Measurements from ENCODE around the gene HS3ST2. TPM values are rescaled to one million over a fixed set of nuclear protein-coding genes. Genes with fewer than 3 reads are reported as not detected.
"Not testable (repeated sequence)": the region's sequence is repeated elsewhere in the genome, so short reads cannot be mapped to it uniquely, and the experiment has no call there.

HS3ST2 gene
- total and polyA plus RNA-seq, 3 experiments from 2014 or later: not detected

- peaks cover 33 to 40% of the 10 kb centered on the region in 2 donors for H3K27me3 Mint-ChIP-seq
- no peaks in the 10 kb centered on the region for H3K4me1 Mint-ChIP-seq
- CTCF ChIA-PET: no interaction called here
- Histone ChIP-seq H3K4me1 (ENCODE audit: insufficient read depth, low read length) (no peaks in the 10 kb centered on the region), H3K9me3 (ENCODE audit: low read length) (no peaks in the 10 kb centered on the region), H3K27ac (ENCODE audit: low read depth, low read length) (no peak overlapping the region), H3K27me3 (ENCODE audit: insufficient read depth, low read length, poor library complexity, severe bottlenecking) (peaks cover 8% of the 10 kb centered on the region), H3K36me3 (ENCODE audit: insufficient read depth, low read length) (no peaks in the 10 kb centered on the region), H3K4me3 (ENCODE audit: low read length) (no peak overlapping the region)
- H3K27ac Mint-ChIP-seq: no peak overlapping the region
- DNase-seq: no peak
- POLR2A ChIA-PET: no interaction called here
- H3K4me3 Mint-ChIP-seq: no peak overlapping the region
- H3K36me3 Mint-ChIP-seq: no peaks in the 10 kb centered on the region
- H3K9me3 Mint-ChIP-seq: peaks cover 0 to 2% (median 1%) of the 10 kb centered on the region in 5 donors
These were observed 2.5 kb downstream of the HS3ST2 start for GRCh38 chr16:22816475-22816874.

GRCh38 chr16:22818736-22819135 is 4.8 kb downstream of the HS3ST2 start:
- H3K27me3 ChIP-seq (ENCODE audit: insufficient read depth, low read length, poor library complexity, severe bottlenecking); H3K27ac Mint-ChIP-seq; H3K9me3 Mint-ChIP-seq; H3K36me3 Mint-ChIP-seq; POLR2A ChIA-PET; DNase-seq; H3K9me3 ChIP-seq (ENCODE audit: low read length); H3K4me1 Mint-ChIP-seq; H3K36me3 ChIP-seq (ENCODE audit: insufficient read depth, low read length); H3K4me3 Mint-ChIP-seq; H3K4me3 ChIP-seq (ENCODE audit: low read length); H3K27ac ChIP-seq (ENCODE audit: low read depth, low read length); H3K4me1 ChIP-seq (ENCODE audit: insufficient read depth, low read length); CTCF ChIA-PET: not testable (repeated sequence)
- peaks cover 19% of the 10 kb centered on the region in 2 donors for H3K27me3 Mint-ChIP-seq

GRCh38 chr16:22838681-22839080 is 24.7 kb downstream of the HS3ST2 start:
- no peaks in the 10 kb centered on the region for H3K9me3 ChIP-seq (ENCODE audit: low read length)
- H3K4me3 ChIP-seq (ENCODE audit: low read length): no peak overlapping the region
- no peak overlapping the region for H3K27ac Mint-ChIP-seq
- CTCF ChIA-PET: interaction anchor here (0.7 kb wide), 1 partner anchor 59 kb away, joined by 3 read pairs; no protein-coding TSS in a partner anchor
- POLR2A ChIA-PET: no interaction called here
- H3K27ac ChIP-seq (ENCODE audit: low read depth, low read length): no peak overlapping the region
- no peaks in the 10 kb centered on the region for H3K4me1 ChIP-seq (ENCODE audit: insufficient read depth, low read length)
- H3K4me3 Mint-ChIP-seq: no peak overlapping the region
- H3K27me3 ChIP-seq (ENCODE audit: insufficient read depth, low read length, poor library complexity, severe bottlenecking): no peaks in the 10 kb centered on the region
- H3K36me3 ChIP-seq (ENCODE audit: insufficient read depth, low read length): no peaks in the 10 kb centered on the region
- no peaks in the 10 kb centered on the region for H3K9me3 Mint-ChIP-seq
- DNase-seq: no peak
- H3K36me3 Mint-ChIP-seq: no peaks in the 10 kb centered on the region
- H3K4me1 Mint-ChIP-seq: no peaks in the 10 kb centered on the region
- peaks cover 17 to 26% of the 10 kb centered on the region in 2 donors for H3K27me3 Mint-ChIP-seq

GRCh38 chr16:22842031-22842430 is 28.1 kb downstream of the HS3ST2 start:
- H3K36me3 ChIP-seq (ENCODE audit: insufficient read depth, low read length); H3K9me3 Mint-ChIP-seq; POLR2A ChIA-PET; H3K27ac ChIP-seq (ENCODE audit: low read depth, low read length); CTCF ChIA-PET; H3K4me1 ChIP-seq (ENCODE audit: insufficient read depth, low read length); H3K27me3 ChIP-seq (ENCODE audit: insufficient read depth, low read length, poor library complexity, severe bottlenecking); H3K36me3 Mint-ChIP-seq; H3K4me1 Mint-ChIP-seq; DNase-seq; H3K9me3 ChIP-seq (ENCODE audit: low read length); H3K27ac Mint-ChIP-seq; H3K4me3 ChIP-seq (ENCODE audit: low read length); H3K4me3 Mint-ChIP-seq: not testable (repeated sequence)
- peaks cover 15 to 36% of the 10 kb centered on the region in 2 donors for H3K27me3 Mint-ChIP-seq

- ChIA-PET CTCF (no interaction called here), POLR2A (no interaction called here)
- no peaks in the 10 kb centered on the region for H3K36me3 ChIP-seq (ENCODE audit: insufficient read depth, low read length)
- H3K4me3 ChIP-seq (ENCODE audit: low read length): no peak overlapping the region
- no peak for DNase-seq
- no peak overlapping the region for H3K27ac ChIP-seq (ENCODE audit: low read depth, low read length)
- H3K4me1 Mint-ChIP-seq: no peaks in the 10 kb centered on the region
- H3K4me3 Mint-ChIP-seq: no peak overlapping the region
- peaks cover 15 to 42% of the 10 kb centered on the region in 2 donors for H3K27me3 Mint-ChIP-seq
- no peaks in the 10 kb centered on the region for H3K9me3 Mint-ChIP-seq
- no peaks in the 10 kb centered on the region for H3K4me1 ChIP-seq (ENCODE audit: insufficient read depth, low read length)
- no peaks in the 10 kb centered on the region for H3K36me3 Mint-ChIP-seq
- H3K27me3 ChIP-seq (ENCODE audit: insufficient read depth, low read length, poor library complexity, severe bottlenecking): no peaks in the 10 kb centered on the region
- H3K9me3 ChIP-seq (ENCODE audit: low read length): no peaks in the 10 kb centered on the region
- H3K27ac Mint-ChIP-seq: no peak overlapping the region
These were observed 29.2 kb downstream of the HS3ST2 start for GRCh38 chr16:22843122-22843521.

GRCh38 chr16:22843856-22844255 is 29.9 kb downstream of the HS3ST2 start:
- ChIA-PET CTCF (no interaction called here), POLR2A (no interaction called here)
- Mint-ChIP-seq H3K4me1 (no peaks in the 10 kb centered on the region), H3K4me3 (no peak overlapping the region), H3K9me3 (no peaks in the 10 kb centered on the region), H3K27ac (no peak overlapping the region), H3K36me3 (no peaks in the 10 kb centered on the region), H3K27me3 (peaks cover 13 to 45% of the 10 kb centered on the region in 2 donors)
- H3K36me3 ChIP-seq (ENCODE audit: insufficient read depth, low read length): no peaks in the 10 kb centered on the region
- no peak for DNase-seq
- no peak overlapping the region for H3K4me3 ChIP-seq (ENCODE audit: low read length)
- no peaks in the 10 kb centered on the region for H3K4me1 ChIP-seq (ENCODE audit: insufficient read depth, low read length)
- no peaks in the 10 kb centered on the region for H3K27me3 ChIP-seq (ENCODE audit: insufficient read depth, low read length, poor library complexity, severe bottlenecking)
- H3K9me3 ChIP-seq (ENCODE audit: low read length): no peaks in the 10 kb centered on the region
- H3K27ac ChIP-seq (ENCODE audit: low read depth, low read length): no peak overlapping the region

- Mint-ChIP-seq H3K27me3 (peaks cover 13 to 45% of the 10 kb centered on the region in 2 donors), H3K9me3 (no peaks in the 10 kb centered on the region), H3K36me3 (no peaks in the 10 kb centered on the region), H3K4me1 (no peaks in the 10 kb centered on the region), H3K27ac (peak overlapping the region in 1 of 8 donors; percentile 34), H3K4me3 (no peak overlapping the region)
- POLR2A ChIA-PET: no interaction called here
- Histone ChIP-seq H3K27ac (ENCODE audit: low read depth, low read length) (no peak overlapping the region), H3K4me3 (ENCODE audit: low read length) (no peak overlapping the region), H3K27me3 (ENCODE audit: insufficient read depth, low read length, poor library complexity, severe bottlenecking) (no peaks in the 10 kb centered on the region), H3K4me1 (ENCODE audit: insufficient read depth, low read length) (no peaks in the 10 kb centered on the region), H3K36me3 (ENCODE audit: insufficient read depth, low read length) (no peaks in the 10 kb centered on the region), H3K9me3 (ENCODE audit: low read length) (no peaks in the 10 kb centered on the region)
- DNase-seq: no peak
- CTCF ChIA-PET: no interaction called here
These were observed 30.5 kb downstream of the HS3ST2 start for GRCh38 chr16:22844416-22844815.

GRCh38 chr16:22847100-22847499 is 33.1 kb downstream of the HS3ST2 start:
- no peaks in the 10 kb centered on the region for H3K27me3 ChIP-seq (ENCODE audit: insufficient read depth, low read length, poor library complexity, severe bottlenecking)
- Mint-ChIP-seq H3K9me3 (no peaks in the 10 kb centered on the region), H3K4me1 (no peaks in the 10 kb centered on the region), H3K27ac (no peak overlapping the region), H3K4me3 (no peak overlapping the region), H3K27me3 (peaks cover 8 to 42% of the 10 kb centered on the region in 2 donors), H3K36me3 (no peaks in the 10 kb centered on the region)
- CTCF ChIA-PET: no interaction called here
- H3K4me1 ChIP-seq (ENCODE audit: insufficient read depth, low read length): no peaks in the 10 kb centered on the region
- POLR2A ChIA-PET: no interaction called here
- no peaks in the 10 kb centered on the region for H3K9me3 ChIP-seq (ENCODE audit: low read length)
- H3K36me3 ChIP-seq (ENCODE audit: insufficient read depth, low read length): no peaks in the 10 kb centered on the region
- H3K27ac ChIP-seq (ENCODE audit: low read depth, low read length): no peak overlapping the region
- no peak for DNase-seq
- no peak overlapping the region for H3K4me3 ChIP-seq (ENCODE audit: low read length)

GRCh38 chr16:22847690-22848089 is 33.7 kb downstream of the HS3ST2 start:
- ChIA-PET CTCF (no interaction called here), POLR2A (no interaction called here)
- H3K9me3 Mint-ChIP-seq: no peaks in the 10 kb centered on the region
- H3K27ac Mint-ChIP-seq: no peak overlapping the region
- H3K4me3 Mint-ChIP-seq: no peak overlapping the region
- H3K27me3 ChIP-seq (ENCODE audit: insufficient read depth, low read length, poor library complexity, severe bottlenecking): no peaks in the 10 kb centered on the region
- H3K4me1 Mint-ChIP-seq: no peaks in the 10 kb centered on the region
- no peak overlapping the region for H3K4me3 ChIP-seq (ENCODE audit: low read length)
- no peaks in the 10 kb centered on the region for H3K4me1 ChIP-seq (ENCODE audit: insufficient read depth, low read length)
- no peaks in the 10 kb centered on the region for H3K36me3 Mint-ChIP-seq
- H3K27me3 Mint-ChIP-seq: peaks cover 5 to 38% of the 10 kb centered on the region in 2 donors
- no peaks in the 10 kb centered on the region for H3K36me3 ChIP-seq (ENCODE audit: insufficient read depth, low read length)
- no peaks in the 10 kb centered on the region for H3K9me3 ChIP-seq (ENCODE audit: low read length)
- H3K27ac ChIP-seq (ENCODE audit: low read depth, low read length): no peak overlapping the region
- no peak for DNase-seq

Data from CD8-positive, alpha-beta memory T cell (primary cell).